ENCODE results near the gene RUNX2.

Gene RUNX2

DNA sequence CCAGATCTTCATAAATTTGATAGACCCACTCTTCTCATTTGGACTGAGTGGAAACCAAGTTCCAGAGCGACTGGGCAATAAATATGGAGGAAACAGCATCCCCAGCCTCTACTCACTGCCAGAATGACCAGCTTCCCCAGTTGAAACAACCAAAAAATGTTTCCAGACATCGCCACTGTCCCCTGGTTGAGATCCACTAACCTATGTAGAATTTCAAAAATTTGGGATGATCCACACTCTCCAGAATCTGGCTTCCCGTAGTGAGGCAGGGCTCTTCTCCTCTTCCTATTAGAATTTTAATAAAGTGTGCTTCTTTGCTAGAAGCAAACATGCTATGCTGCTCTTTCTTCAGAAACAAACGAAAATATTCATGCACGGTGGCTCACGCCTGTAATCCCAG lies 336.6 kb downstream of the RUNX2 start:
- TF ChIP-seq TEAD4 (IDR thresholded peaks at IDR 0.05) (no peak), MAX (IDR thresholded peaks at IDR 0.05) (no peak), RAD21 (IDR thresholded peaks at IDR 0.05; ENCODE audit: low read depth) (no peak), TCF12 (IDR thresholded peaks at IDR 0.05; ENCODE audit: low read depth) (no peak), TAF1 (IDR thresholded peaks at IDR 0.05; ENCODE audit: low read depth) (no peak), FOXM1 (IDR thresholded peaks at IDR 0.05; ENCODE audit: borderline replicate concordance, low read depth) (no peak), NFIC (IDR thresholded peaks at IDR 0.05) (no peak)

- TF ChIP-seq TEAD4 (IDR thresholded peaks at IDR 0.05): no peak
- no peak for TF ChIP-seq TAF1 (IDR thresholded peaks at IDR 0.05; ENCODE audit: low read depth)
These were observed 337.7 kb downstream of the RUNX2 start for GRCh38 chr6:45665859-45666258.

DNA sequence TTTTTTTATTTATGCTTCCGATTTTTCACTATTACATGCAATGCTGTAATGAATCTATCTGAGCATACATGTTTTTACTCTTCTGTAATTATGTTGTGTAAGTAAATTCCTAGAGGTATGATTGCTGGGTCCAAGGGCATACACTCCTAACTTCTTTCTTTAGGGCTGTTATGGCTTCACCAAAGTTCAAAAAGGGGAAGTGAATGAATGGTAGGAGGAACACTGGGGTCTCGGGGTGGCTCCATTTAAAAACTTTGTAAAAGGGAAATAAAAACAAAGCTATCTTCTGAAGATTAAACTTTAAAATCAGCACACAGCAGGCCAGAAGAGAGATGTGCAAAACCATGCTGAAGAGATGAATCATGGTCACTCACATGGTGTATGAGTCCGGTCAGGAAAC lies 338.7 kb downstream of the RUNX2 start:
- TF ChIP-seq MAX (IDR thresholded peaks at IDR 0.05) (no peak), CEBPB (IDR thresholded peaks at IDR 0.05) (no peak), USF1 (IDR thresholded peaks at IDR 0.05) (no peak), TCF12 (IDR thresholded peaks at IDR 0.05; ENCODE audit: low read depth) (no peak), EP300 (IDR thresholded peaks at IDR 0.05; ENCODE audit: borderline replicate concordance) (no peak), FOXM1 (IDR thresholded peaks at IDR 0.05; ENCODE audit: borderline replicate concordance, low read depth) (no peak), ZBTB7A (IDR thresholded peaks at IDR 0.05; ENCODE audit: low read depth) (no peak), CREB1 (IDR thresholded peaks at IDR 0.05; ENCODE audit: low read depth) (no peak), EGR1 (IDR thresholded peaks at IDR 0.05) (no peak), YY1 (IDR thresholded peaks at IDR 0.05; ENCODE audit: low read depth) (no peak), NFIC (IDR thresholded peaks at IDR 0.05) (no peak), RAD21 (IDR thresholded peaks at IDR 0.05; ENCODE audit: low read depth) (no peak)
- TF ChIP-seq, protein P1, sequence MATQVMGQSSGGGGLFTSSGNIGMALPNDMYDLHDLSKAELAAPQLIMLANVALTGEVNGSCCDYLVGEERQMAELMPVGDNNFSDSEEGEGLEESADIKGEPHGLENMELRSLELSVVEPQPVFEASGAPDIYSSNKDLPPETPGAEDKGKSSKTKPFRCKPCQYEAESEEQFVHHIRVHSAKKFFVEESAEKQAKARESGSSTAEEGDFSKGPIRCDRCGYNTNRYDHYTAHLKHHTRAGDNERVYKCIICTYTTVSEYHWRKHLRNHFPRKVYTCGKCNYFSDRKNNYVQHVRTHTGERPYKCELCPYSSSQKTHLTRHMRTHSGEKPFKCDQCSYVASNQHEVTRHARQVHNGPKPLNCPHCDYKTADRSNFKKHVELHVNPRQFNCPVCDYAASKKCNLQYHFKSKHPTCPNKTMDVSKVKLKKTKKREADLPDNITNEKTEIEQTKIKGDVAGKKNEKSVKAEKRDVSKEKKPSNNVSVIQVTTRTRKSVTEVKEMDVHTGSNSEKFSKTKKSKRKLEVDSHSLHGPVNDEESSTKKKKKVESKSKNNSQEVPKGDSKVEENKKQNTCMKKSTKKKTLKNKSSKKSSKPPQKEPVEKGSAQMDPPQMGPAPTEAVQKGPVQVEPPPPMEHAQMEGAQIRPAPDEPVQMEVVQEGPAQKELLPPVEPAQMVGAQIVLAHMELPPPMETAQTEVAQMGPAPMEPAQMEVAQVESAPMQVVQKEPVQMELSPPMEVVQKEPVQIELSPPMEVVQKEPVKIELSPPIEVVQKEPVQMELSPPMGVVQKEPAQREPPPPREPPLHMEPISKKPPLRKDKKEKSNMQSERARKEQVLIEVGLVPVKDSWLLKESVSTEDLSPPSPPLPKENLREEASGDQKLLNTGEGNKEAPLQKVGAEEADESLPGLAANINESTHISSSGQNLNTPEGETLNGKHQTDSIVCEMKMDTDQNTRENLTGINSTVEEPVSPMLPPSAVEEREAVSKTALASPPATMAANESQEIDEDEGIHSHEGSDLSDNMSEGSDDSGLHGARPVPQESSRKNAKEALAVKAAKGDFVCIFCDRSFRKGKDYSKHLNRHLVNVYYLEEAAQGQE (IDR thresholded peaks at IDR 0.05; ENCODE audit: low read depth): no peak

- no peak for TF ChIP-seq TCF12 (IDR thresholded peaks at IDR 0.05; ENCODE audit: low read depth)
- TF ChIP-seq RAD21 (IDR thresholded peaks at IDR 0.05; ENCODE audit: low read depth): no peak
- TF ChIP-seq EGR1 (IDR thresholded peaks at IDR 0.05): no peak
- TF ChIP-seq EP300 (IDR thresholded peaks at IDR 0.05; ENCODE audit: borderline replicate concordance): no peak
These were observed 339.2 kb downstream of the RUNX2 start for GRCh38 chr6:45667300-45667699.

GRCh38 chr6:45667766-45668165 lies 339.6 kb downstream of the RUNX2 start:
- TF ChIP-seq TEAD4 (IDR thresholded peaks at IDR 0.05): no peak
- TF ChIP-seq ZBTB7A (IDR thresholded peaks at IDR 0.05; ENCODE audit: low read depth): no peak
- TF ChIP-seq YY1 (IDR thresholded peaks at IDR 0.05; ENCODE audit: low read depth): no peak
- no peak for TF ChIP-seq TAF1 (IDR thresholded peaks at IDR 0.05; ENCODE audit: low read depth)
- no peak for TF ChIP-seq CREB1 (IDR thresholded peaks at IDR 0.05; ENCODE audit: low read depth)
- TF ChIP-seq, protein P1 (IDR thresholded peaks at IDR 0.05; ENCODE audit: low read depth): no peak
- TF ChIP-seq CEBPB (IDR thresholded peaks at IDR 0.05): no peak
- TF ChIP-seq USF1 (IDR thresholded peaks at IDR 0.05): no peak
- TF ChIP-seq NFIC (IDR thresholded peaks at IDR 0.05): no peak
- no peak for TF ChIP-seq RAD21 (IDR thresholded peaks at IDR 0.05; ENCODE audit: low read depth)
- no peak for TF ChIP-seq MAX (IDR thresholded peaks at IDR 0.05)
- no peak for TF ChIP-seq FOXM1 (IDR thresholded peaks at IDR 0.05; ENCODE audit: borderline replicate concordance, low read depth)

GRCh38 chr6:45668705-45669104 lies 340.6 kb downstream of the RUNX2 start:
- TF ChIP-seq EGR1 (IDR thresholded peaks at IDR 0.05): no peak
- no peak for TF ChIP-seq CREB1 (IDR thresholded peaks at IDR 0.05; ENCODE audit: low read depth)
- TF ChIP-seq USF1 (IDR thresholded peaks at IDR 0.05): no peak
